Fibroblast of lung (primary cell): ENCODE measurements around the gene CALB2. TPM values are rescaled to one million over a fixed set of nuclear protein-coding genes. Genes with fewer than 3 reads are reported as not detected.

Experiments
- DNase-seq, 2 donors: peaks; one replicate each; pipeline versions ENCODE4 v3.0.0 to v3.0.0-alpha.2; 2010; ENCODE audit warnings: low read depth in 2 of 2
- H2AFZ ChIP-seq: 2 replicates; pipeline ENCODE4 v1.5.1; 2012; ENCODE audit warnings: low read length, control low read depth, inconsistent platforms
- H3K27ac ChIP-seq: 2 replicates; pipeline ENCODE4 v1.5.1; 2011; ENCODE audit warnings: low read length, control low read depth; ENCODE audit not compliant: insufficient read depth
- H3K27me3 ChIP-seq: 2 replicates; pipeline ENCODE4 v1.5.1; 2011; ENCODE audit warnings: mild to moderate bottlenecking, low read length; ENCODE audit not compliant: control insufficient read depth, insufficient read depth
- H3K36me3 ChIP-seq: 2 replicates; pipeline ENCODE4 v1.5.1; 2011; ENCODE audit warnings: low read length; ENCODE audit not compliant: control insufficient read depth, insufficient read depth
- H3K4me1 ChIP-seq: 2 replicates; pipeline ENCODE4 v1.5.1; 2011; ENCODE audit warnings: low read length; ENCODE audit not compliant: control insufficient read depth, insufficient read depth; ENCODE audit errors: extremely low read depth
- H3K4me2 ChIP-seq: 2 replicates; pipeline ENCODE4 v1.5.1; 2011; ENCODE audit warnings: low read length, control low read depth; ENCODE audit not compliant: insufficient read depth; ENCODE audit errors: extremely low read depth
- H3K4me3 ChIP-seq, 4 experiments: fragments of 200-600 bp in 1 of 4; sonication (generic) in 1 of 4; replicated peaks in 1 of 4; 2 replicates each; pipeline ENCODE4 v1.5.1; 2011 to 2016; ENCODE audit warnings: low read length in 4 of 4, low read depth in 3 of 4, mild to moderate bottlenecking in 3 of 4, control low read depth in 2 of 4, inconsistent platforms in 1 of 4, mixed read lengths in 1 of 4; ENCODE audit not compliant: insufficient read depth in 1 of 4; ENCODE audit errors: control extremely low read depth in 1 of 4
- H3K79me2 ChIP-seq: 2 replicates; pipeline ENCODE4 v1.5.1; 2012; ENCODE audit warnings: mild to moderate bottlenecking, low read length, inconsistent platforms; ENCODE audit not compliant: control insufficient read depth, insufficient read depth
- H3K9ac ChIP-seq: 2 replicates; pipeline ENCODE4 v1.5.1; 2011; ENCODE audit warnings: mild to moderate bottlenecking, low read length, control low read depth; ENCODE audit not compliant: insufficient read depth
- H3K9me3 ChIP-seq: 2 replicates; pipeline ENCODE4 v1.5.1; 2012; ENCODE audit warnings: low read depth, low read length; ENCODE audit not compliant: control insufficient read depth, insufficient read depth
- H4K20me1 ChIP-seq: 2 replicates; pipeline ENCODE4 v1.5.1; 2011; ENCODE audit warnings: low read length; ENCODE audit not compliant: control insufficient read depth, insufficient read depth; ENCODE audit errors: extremely low read depth
- EZH2 ChIP-seq: IDR thresholded peaks from 2 replicates; pipeline ENCODE4 v1.5.1; 2012; ENCODE audit warnings: low read length, control low read depth, mild to moderate bottlenecking; ENCODE audit errors: missing control alignments
- polyA plus RNA-seq, 2 donors: library from polyadenylated mRNA; depleted of rRNA in 1 of 2; stranded (reverse) in 1 of 2; unstranded in 1 of 2; fragments of >200 nt; gene quantifications; 2 replicates each; pipeline ENCODE4 v1.2.1, GENCODE V29; 2011 to 2012; ENCODE audit warnings: missing spikeins in 1 of 2
- total RNA-seq: library from RNA; depleted of rRNA; stranded (reverse); fragments of >200 nt; gene quantifications from 2 replicates; pipeline ENCODE4 v1.2.1, GENCODE V29; 2014
- TF ChIP-seq, protein P1 (sequence below), 2 donors: IDR thresholded peaks in 1 of 2; conservative IDR thresholded peaks in 1 of 2; 1 replicate in 1 of 2; 2 replicates in 1 of 2; pipeline ENCODE4 v1.5.1; 2011 to 2012; ENCODE audit warnings: low read length in 2 of 2, control low read depth in 1 of 2, inconsistent platforms in 1 of 2, low read depth in 1 of 2, mild to moderate bottlenecking in 1 of 2

The CALB2 gene
- total and polyA plus RNA-seq, 2 donors (not counting 1 experiment from before 2014, with no cell fraction given): 0.58 to 1.3 TPM

DNA sequence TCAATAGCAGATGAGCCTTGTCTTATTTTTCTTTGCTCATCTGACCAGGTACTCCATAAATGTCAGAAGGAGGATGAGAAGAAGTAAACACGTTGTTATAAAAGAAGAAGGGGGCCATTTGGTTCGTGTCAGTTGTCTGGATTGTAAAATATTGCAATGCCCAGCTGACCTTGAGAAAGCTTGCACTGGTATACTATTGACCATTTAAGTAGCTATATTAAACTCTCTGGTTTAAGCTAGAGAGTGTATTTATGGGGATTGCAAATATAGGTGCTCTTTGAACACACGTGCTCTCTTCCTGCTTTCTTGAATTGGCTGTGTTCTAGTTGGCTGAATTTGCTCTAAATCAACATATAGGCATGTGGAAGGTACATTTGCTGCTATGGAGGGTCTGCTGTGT lies 43.3 kb upstream of the CALB2 start:
- H2AFZ ChIP-seq: no peak overlapping the region
- no peaks in the 10 kb centered on the region for H3K36me3 ChIP-seq
- no peaks in the 10 kb centered on the region for H4K20me1 ChIP-seq
- no peak for DNase-seq
- H3K27ac ChIP-seq: no peak overlapping the region
- H3K4me3 ChIP-seq: no peak overlapping the region
- no peaks in the 10 kb centered on the region for H3K79me2 ChIP-seq
- no peaks in the 10 kb centered on the region for H3K4me1 ChIP-seq
- no peak overlapping the region for H3K4me2 ChIP-seq
- TF ChIP-seq EZH2: no peak
- TF ChIP-seq, protein P1, sequence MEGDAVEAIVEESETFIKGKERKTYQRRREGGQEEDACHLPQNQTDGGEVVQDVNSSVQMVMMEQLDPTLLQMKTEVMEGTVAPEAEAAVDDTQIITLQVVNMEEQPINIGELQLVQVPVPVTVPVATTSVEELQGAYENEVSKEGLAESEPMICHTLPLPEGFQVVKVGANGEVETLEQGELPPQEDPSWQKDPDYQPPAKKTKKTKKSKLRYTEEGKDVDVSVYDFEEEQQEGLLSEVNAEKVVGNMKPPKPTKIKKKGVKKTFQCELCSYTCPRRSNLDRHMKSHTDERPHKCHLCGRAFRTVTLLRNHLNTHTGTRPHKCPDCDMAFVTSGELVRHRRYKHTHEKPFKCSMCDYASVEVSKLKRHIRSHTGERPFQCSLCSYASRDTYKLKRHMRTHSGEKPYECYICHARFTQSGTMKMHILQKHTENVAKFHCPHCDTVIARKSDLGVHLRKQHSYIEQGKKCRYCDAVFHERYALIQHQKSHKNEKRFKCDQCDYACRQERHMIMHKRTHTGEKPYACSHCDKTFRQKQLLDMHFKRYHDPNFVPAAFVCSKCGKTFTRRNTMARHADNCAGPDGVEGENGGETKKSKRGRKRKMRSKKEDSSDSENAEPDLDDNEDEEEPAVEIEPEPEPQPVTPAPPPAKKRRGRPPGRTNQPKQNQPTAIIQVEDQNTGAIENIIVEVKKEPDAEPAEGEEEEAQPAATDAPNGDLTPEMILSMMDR (conservative IDR thresholded peaks at IDR 0.05 in 1 of 2, IDR thresholded peaks at IDR 0.05 in 1 of 2; ENCODE audit: low read depth in 1 of 2, low read length in 2 of 2): no peak
- H3K9ac ChIP-seq: no peak overlapping the region
- no peaks in the 10 kb centered on the region for H3K27me3 ChIP-seq
- no peaks in the 10 kb centered on the region for H3K9me3 ChIP-seq

DNA sequence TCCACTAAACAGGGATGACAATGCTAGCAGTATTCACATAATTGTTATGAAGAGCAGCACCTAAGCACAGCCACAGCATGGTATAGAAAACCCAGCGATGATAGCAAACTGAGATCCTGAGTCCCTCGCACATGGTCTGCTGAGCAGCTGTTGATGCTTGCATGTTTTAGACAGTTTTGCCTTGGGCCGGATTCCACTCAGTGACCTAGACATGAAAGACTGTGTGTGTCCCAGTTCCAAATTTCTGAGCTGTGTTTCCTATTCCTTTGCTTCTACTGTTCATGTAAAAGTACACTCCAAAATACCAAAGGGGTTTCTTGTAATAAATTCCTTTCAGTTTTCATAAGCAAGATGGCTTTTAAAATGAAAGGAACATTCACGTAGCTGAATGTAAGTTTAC lies 38.5 kb upstream of the CALB2 start:
- DNase-seq: no peak
- Histone ChIP-seq H3K9me3 (no peaks in the 10 kb centered on the region), H3K27me3 (no peaks in the 10 kb centered on the region), H3K79me2 (no peaks in the 10 kb centered on the region), H3K4me2 (no peak overlapping the region), H3K4me3 (no peak overlapping the region), H3K9ac (no peak overlapping the region), H3K4me1 (no peaks in the 10 kb centered on the region), H4K20me1 (no peaks in the 10 kb centered on the region), H3K36me3 (no peaks in the 10 kb centered on the region), H2AFZ (no peak overlapping the region), H3K27ac (no peak overlapping the region)
- TF ChIP-seq, protein P1 (conservative IDR thresholded peaks at IDR 0.05 in 1 of 2, IDR thresholded peaks at IDR 0.05 in 1 of 2; ENCODE audit: low read depth in 1 of 2, low read length in 2 of 2): no peak
- no peak for TF ChIP-seq EZH2

DNA sequence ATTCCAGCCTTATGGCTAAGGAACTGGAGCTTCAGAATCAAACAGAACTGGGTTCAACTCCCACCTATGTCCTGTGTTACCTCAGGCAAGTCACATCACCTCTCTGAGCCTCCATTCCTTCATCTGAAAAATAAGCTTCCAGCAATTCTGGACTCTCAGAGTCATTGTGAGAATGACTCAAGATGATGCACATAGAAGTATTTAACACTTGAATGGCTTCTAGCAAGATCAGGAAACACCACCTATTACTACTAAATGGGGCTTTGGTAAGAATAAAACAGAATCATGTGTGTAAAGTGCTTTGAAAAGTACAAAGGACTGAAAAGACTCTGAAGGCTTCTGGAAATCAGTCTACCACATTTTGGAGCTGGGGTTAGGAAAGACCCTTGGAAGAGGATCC lies 30.8 kb upstream of the CALB2 start:
- no peaks in the 10 kb centered on the region for H3K9me3 ChIP-seq

More for the DNA sequence above, 30.8 kb upstream of the CALB2 start:
- Histone ChIP-seq H4K20me1 (no peaks in the 10 kb centered on the region), H3K27me3 (no peaks in the 10 kb centered on the region), H3K4me3 (no peak overlapping the region), H3K9ac (no peak overlapping the region), H3K79me2 (no peaks in the 10 kb centered on the region), H3K36me3 (no peaks in the 10 kb centered on the region), H3K4me1 (no peaks in the 10 kb centered on the region), H3K4me2 (no peak overlapping the region), H3K27ac (no peak overlapping the region), H2AFZ (no peak overlapping the region)
- DNase-seq: no peak
- TF ChIP-seq EZH2: no peak
- TF ChIP-seq, protein P1 (conservative IDR thresholded peaks at IDR 0.05 in 1 of 2, IDR thresholded peaks at IDR 0.05 in 1 of 2; ENCODE audit: low read depth in 1 of 2, low read length in 2 of 2): no peak
